HS-27A (cell line): ENCODE results near the gene MAFG.

Source experiments
- DNase-seq: peaks from one replicate; pipeline ENCODE4 v3.0.0-alpha.2; 2012; ENCODE audit warnings: low read depth, missing footprints

Gene MAFG

GRCh38 chr17:81939881-81940385 is 12.4 kb upstream of the MAFG start:
- no peak for DNase-seq

- no peak for DNase-seq
Measured at GRCh38 chr17:81939218-81939617, 11.7 kb upstream of the MAFG start.

GRCh38 chr17:81935709-81936084 is 8.2 kb upstream of the MAFG start:
- DNase-seq = no peak

- DNase-seq = no peak
Measured at GRCh38 chr17:81934850-81935708, 7.5 kb upstream of the MAFG start.

GRCh38 chr17:81934098-81934757 is 6.7 kb upstream of the MAFG start:
- DNase-seq = no peak

DNA sequence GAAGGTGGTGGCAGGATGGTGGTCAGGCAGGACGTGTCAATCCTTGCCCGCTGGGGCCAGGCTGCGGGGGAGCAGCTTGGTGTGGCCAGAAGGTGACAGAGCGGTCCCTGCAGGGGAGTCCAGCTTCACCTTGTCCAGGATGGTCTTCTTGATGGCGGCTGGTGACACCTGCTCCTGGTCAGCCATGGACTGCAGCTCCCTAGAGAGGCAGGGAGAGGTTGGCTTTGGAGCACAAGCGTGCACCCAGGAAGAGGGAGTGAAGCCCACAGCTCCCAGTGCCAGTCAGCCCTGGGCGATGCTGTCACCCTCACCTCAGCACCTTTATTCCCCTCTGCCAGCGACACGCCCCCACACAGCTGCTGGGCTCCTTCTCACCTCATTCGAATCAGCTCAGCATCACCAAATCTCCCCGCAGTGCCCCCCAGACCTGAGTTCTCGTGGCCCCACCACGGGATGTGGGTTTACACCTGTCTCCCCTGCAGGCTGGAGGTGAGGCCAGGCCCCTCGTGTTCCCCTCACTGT is 5.7 kb upstream of the MAFG start:
- no peak for DNase-seq

DNA sequence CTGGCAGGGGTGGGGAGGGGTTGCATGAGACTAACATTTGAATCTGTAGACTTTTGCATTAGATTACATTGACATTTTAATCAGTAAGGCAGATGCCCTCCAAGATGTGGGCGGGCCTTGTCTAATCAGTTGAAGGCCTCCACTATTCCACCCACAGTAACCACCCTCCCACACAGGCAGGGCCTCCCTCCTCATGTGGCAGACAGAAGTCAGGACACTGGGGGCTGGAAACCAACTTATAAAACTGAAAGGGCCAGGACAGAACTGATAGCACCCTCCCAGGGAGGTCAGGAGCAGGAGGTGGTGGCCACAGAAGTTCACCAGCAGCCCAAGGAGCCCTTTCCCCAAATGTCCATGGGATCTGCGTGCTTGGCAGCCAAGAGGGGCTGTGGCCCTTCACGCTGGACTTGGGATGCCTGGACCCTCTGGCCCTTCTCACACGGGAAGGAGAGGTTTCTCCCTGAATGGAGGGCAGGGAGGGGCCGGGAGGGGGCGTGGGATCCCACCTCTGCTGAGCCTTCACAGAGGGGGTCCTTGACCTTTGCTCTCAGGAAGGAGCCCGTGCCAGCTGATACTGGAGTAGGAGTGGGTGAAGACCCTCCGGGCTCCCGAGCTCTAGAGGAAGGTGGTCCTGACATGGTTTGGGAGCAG is 4.9 kb upstream of the MAFG start:
- no peak for DNase-seq

GRCh38 chr17:81931557-81932332 is 4.2 kb upstream of the MAFG start:
- DNase-seq = no peak

- no peak for DNase-seq
Measured at GRCh38 chr17:81931189-81931556, 3.6 kb upstream of the MAFG start.

DNA sequence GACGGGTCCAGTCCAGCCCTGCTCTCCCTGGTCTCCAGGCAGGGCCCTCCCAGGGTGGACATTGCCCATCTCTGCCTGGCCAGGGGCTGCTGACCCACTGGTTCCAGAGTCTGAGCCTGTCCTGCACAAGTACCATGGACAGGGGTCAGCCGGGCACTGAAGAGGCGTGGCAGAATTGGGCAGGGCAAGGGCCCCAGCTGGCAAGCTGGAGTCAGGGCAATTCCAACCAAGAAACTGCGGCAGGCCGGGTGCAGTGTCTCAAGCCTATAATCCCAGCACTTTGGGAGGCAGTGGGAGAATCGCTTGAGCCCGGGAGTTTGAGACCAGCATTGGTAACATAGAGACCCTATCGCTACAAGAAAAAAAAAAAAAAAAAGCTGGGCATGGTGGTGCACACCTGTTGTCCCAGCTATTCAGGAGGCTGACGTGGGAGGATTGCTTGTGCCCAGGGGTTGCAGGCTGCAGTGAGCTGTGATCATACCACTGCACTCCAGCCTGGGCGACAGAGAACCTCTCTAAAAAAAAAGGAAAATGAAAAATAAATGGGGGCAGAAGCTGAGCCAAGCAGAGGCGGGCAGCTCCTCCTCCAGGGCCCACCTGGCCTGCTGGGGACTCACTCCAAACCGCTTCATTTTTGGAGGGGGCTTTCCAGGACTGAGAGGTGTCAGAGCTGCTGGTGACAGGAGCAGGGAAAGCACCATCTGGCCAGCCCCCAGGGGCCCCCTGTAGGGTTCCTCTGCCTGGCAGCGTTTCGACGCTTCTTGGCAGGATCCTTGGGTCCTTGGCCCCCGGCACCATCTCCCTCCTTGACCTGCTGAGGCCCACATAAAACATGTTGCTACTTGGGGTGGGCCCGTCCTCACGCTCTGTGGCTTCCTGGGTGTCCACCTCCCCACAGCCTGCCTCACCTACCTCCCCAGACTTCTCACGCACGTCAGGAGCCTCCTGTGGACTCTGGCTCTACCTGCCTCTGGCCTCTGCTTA is 2.9 kb upstream of the MAFG start:
- DNase-seq = no peak

GRCh38 chr17:81929253-81930141 is 2.0 kb upstream of the MAFG start:
- no peak for DNase-seq

DNA sequence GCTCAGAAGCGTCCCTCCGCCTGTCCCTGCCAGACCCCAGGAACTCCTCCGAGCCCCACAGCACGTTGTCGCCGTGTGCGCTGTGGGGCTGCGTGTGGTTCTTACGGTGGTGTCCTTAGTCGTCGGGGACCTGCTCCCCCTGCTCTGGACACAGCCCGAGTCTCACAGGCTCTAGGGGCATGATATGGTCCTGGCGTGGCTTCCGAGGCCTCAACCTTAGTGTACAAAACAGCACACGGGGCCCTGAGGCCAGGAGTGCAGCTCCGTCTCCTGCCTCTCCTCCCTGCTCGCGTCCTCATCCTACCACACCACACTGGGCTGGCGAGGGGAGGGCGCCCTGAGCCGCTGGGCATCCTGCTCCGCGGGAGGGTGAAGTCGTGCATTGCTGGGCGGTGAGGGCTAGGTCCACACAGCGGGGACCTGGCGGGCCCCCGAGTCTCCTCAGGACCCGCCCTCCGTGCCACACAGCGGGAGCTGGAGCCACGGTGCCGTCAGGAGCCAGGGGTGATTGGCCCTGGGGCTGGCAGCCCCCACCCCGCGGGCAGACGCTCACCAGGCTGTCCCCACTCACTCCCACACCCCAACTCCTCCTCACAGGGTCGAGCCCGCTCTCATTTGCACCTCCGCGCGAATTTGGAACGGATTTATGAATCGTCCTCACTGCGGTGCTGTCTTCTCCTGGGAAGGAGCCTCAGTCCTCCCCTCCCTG is 1.2 kb upstream of the MAFG start:
- DNase-seq = no peak

GRCh38 chr17:81927152-81927652 is 333 bp downstream of the MAFG start:
- no peak for DNase-seq

GRCh38 chr17:81926451-81927151 is 934 bp downstream of the MAFG start:
- DNase-seq = peak; percentile 27

DNA sequence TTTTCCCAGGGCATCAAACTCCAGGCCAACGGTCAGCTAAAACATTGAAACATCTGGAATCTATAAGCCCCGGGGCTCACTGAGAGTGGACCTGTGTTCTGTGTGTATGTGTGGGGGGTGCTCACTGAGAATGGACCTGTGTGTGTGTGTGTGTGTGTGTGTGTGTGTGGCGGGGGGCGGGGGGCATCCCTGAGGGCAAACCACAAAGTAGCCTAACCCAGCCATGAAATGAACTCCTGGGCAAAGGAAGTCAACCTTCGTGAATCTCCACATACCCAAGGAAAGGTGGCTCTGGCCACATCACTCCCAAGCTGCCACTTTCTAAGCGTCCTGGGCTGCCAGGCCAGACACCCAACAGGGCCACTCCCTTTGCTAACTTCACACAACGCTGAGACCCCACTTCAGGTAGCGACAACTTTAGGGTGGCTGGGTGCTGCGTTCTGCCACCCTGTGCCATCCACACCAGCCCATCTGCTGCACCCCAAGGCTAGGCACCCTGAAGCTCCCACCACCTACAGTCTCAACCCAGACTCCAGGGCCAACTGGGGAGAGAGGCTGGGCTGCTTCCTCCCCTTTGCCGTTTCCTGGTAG is 1.6 kb downstream of the MAFG start:
- no peak for DNase-seq

- no peak for DNase-seq
Measured at GRCh38 chr17:81924557-81925532, 2.7 kb downstream of the MAFG start.
